Muscle of leg (tissue), 11 donors: ENCODE measurements around the gene BARHL1. TPM values are rescaled to one million over a fixed set of nuclear protein-coding genes. Genes with fewer than 3 reads are reported as not detected.

ENCODE experiments used
- DNase-seq: peaks from one replicate; pipeline ENCODE4 v3.0.0; 2013
- H3K27ac ChIP-seq: one replicate; pipeline ENCODE4 v1.5.1; 2013; ENCODE audit warnings: mild to moderate bottlenecking, low read length, control low read depth
- H3K27me3 ChIP-seq: one replicate; pipeline ENCODE4 v1.6.1; 2013; ENCODE audit warnings: low read length; ENCODE audit not compliant: control insufficient read depth, insufficient read depth
- H3K36me3 ChIP-seq: one replicate; pipeline ENCODE4 v1.6.1; 2013; ENCODE audit warnings: low read length; ENCODE audit not compliant: control insufficient read depth, insufficient read depth
- H3K4me1 ChIP-seq: one replicate; pipeline ENCODE4 v1.6.1; 2013; ENCODE audit warnings: low read length; ENCODE audit not compliant: control insufficient read depth, insufficient read depth
- H3K4me3 ChIP-seq: one replicate; pipeline ENCODE4 v1.5.1; 2013; ENCODE audit warnings: low read length, control low read depth
- H3K9me3 ChIP-seq: replicated peaks from 2 replicates; pipeline ENCODE4 v1.6.1; 2013; ENCODE audit warnings: low read depth, low read length; ENCODE audit not compliant: control insufficient read depth
- WGBS: methylation state at CpG from one replicate; pipeline ENCODE4 v1.1.5; 2013; ENCODE audit warnings: missing lambda C conversion rate; ENCODE audit not compliant: insufficient coverage; 5-methylcytosine and 5-hydroxymethylcytosine counted together
- polyA plus RNA-seq, 8 donors: library from polyadenylated mRNA; unstranded; fragments of 120-200 nt; gene quantifications; one replicate each; pipeline versions ENCODE4 v1.2.1 to v1.2.3, GENCODE V29; 2013; ENCODE audit warnings: inconsistent platforms in 1 of 8, low replicate concordance in 1 of 8; ENCODE audit not compliant: insufficient read length in 8 of 8, insufficient read depth in 1 of 8
- total RNA-seq: library from RNA; stranded (reverse); fragments of 120-200 nt; gene quantifications from one replicate; pipeline ENCODE4 v1.2.4, GENCODE V29; 2013

BARHL1 gene
- total and polyA plus RNA-seq, 9 donors = not detected

DNA sequence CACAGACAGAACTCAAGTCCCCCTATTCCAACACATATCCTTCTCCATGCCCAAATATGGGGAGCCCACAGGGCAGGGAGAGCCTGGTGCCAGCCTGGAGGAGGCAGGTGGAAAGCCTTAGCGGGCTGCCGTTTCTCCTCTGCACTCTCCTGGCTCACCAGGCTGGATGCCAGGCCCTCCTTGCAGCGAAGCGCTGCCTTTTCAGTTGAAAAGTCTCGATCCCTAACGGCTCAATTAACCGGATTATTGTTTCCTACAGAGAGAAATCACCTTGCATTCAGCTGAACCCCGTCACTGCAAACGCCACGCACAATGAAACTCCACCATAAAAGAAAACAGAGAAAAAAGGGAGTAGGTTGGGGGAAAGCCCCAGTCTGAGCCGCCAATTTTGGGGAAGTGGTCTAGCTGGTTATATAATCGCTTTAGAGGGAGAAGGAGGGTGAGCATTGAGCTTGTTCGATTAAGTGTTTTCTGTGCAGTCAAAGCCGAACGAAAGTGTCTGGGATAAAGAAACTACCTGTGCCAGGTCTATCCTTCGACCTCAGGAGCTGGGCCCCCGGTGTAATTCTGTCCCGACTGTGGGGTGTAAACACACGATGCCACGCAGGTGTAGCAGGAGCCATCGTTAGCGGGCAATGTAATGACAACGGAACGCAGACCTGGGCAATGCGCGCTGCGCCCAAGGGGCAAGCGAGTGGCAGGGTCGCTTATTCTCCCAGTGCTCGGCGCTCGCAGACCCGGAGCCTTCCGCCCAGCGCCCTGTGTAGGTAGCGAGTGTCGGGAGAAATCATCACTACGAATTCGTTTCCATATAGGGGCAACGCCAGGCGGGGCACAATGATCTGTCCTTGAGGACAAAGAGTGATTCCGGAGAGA, 3.8 kb downstream of the BARHL1 start:
- Histone ChIP-seq H3K4me3 (no peak overlapping the region), H3K27ac (no peak overlapping the region), H3K9me3 (no peaks in the 10 kb centered on the region), H3K36me3 (no peaks in the 10 kb centered on the region), H3K4me1 (peaks cover 10% of the 10 kb centered on the region), H3K27me3 (peaks cover 99% of the 10 kb centered on the region)
- no peak for DNase-seq
- WGBS = 1% methylated on average over 36 of the region's 42 CpGs

DNA sequence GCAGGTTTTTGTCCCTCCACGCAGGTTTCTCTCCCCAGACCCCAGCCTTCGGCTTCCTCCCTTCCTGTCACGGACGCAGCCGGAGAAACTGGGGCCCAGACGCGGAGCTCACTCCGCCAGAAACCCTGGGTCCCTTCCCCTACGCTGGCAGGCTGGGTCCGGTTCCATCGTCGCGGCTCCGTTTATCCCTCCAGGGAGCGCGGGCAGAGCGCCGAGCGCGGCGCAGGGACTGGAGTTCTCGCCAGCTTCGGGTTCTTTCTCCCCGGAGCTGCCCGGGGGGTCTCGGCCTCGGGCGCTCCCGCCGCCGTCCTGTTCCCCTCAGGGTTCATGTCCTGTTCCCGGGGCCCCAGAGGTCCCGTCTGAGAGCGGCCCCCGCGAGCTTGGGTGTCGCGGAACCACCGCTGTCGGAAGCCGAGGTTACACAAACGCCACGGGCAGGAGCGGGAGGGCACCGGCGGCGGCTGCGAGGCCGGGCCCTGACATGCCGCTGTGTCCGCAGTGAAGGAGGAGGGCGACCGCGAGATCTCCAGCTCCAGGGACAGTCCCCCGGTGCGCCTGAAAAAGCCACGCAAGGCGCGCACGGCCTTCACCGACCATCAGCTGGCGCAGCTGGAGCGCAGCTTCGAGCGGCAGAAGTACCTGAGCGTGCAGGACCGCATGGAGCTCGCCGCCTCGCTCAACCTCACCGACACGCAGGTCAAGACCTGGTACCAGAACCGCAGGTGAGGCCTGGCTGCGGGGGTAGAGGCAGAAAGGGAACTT, 4.6 kb downstream of the BARHL1 start:
- Histone ChIP-seq H3K4me3 (no peak overlapping the region), H3K4me1 (peaks cover 3% of the 10 kb centered on the region), H3K36me3 (no peaks in the 10 kb centered on the region), H3K27ac (no peak overlapping the region), H3K9me3 (no peaks in the 10 kb centered on the region), H3K27me3 (peaks cover 99% of the 10 kb centered on the region)
- no peak for DNase-seq
- 1% methylated on average over 67 of the region's 74 CpGs for WGBS

DNA sequence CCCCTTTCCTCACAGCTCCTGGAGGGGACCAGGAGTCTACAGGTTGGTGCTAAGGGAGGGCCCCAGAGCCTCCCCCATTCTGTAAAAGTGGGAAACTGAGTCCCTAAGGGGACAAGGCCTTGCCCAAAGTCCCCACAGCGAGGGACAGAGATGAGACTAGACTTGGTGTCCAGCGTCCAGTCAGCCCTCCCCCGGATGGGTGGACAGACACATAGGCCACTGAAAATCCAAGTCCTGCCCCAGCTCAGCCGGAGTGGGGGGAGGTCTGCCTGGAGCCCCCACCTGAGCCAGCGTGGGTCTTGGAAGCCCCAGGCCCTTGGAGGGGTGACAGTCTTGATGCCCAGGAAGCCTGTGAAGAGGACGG, 5.2 kb downstream of the BARHL1 start:
- 19% methylated on average over 4 of the region's 6 CpGs for WGBS
- Histone ChIP-seq H3K9me3 (no peaks in the 10 kb centered on the region), H3K4me1 (peaks cover 3% of the 10 kb centered on the region), H3K36me3 (no peaks in the 10 kb centered on the region), H3K27me3 (peaks cover 99% of the 10 kb centered on the region), H3K27ac (no peak overlapping the region), H3K4me3 (no peak overlapping the region)
- DNase-seq = no peak

DNA sequence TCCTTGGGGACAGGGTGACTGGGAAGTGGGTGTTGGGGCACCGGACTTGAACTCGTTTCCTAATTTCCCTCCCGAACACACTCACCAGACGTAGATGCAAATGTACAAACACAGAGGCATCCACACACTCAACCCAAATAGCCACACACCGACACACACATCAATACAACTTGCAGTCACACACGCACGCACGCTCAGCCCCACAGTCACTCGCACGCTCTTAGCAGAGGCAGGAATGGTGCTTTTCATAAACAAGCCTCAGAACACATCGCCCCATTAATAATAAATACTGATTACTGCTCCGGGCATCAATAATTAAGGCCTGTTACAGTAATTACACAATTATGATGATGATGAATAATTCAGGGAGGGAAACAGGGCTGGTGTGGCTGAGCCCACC, 5.7 kb downstream of the BARHL1 start:
- H3K27me3 ChIP-seq = peaks cover 96% of the 10 kb centered on the region
- no peak for DNase-seq
- H3K9me3 ChIP-seq = no peaks in the 10 kb centered on the region
- H3K4me3 ChIP-seq = no peak overlapping the region
- no peak overlapping the region for H3K27ac ChIP-seq
- peaks cover 3% of the 10 kb centered on the region for H3K4me1 ChIP-seq
- H3K36me3 ChIP-seq = no peaks in the 10 kb centered on the region
- 0% methylated on average over 2 of the region's 12 CpGs for WGBS

DNA sequence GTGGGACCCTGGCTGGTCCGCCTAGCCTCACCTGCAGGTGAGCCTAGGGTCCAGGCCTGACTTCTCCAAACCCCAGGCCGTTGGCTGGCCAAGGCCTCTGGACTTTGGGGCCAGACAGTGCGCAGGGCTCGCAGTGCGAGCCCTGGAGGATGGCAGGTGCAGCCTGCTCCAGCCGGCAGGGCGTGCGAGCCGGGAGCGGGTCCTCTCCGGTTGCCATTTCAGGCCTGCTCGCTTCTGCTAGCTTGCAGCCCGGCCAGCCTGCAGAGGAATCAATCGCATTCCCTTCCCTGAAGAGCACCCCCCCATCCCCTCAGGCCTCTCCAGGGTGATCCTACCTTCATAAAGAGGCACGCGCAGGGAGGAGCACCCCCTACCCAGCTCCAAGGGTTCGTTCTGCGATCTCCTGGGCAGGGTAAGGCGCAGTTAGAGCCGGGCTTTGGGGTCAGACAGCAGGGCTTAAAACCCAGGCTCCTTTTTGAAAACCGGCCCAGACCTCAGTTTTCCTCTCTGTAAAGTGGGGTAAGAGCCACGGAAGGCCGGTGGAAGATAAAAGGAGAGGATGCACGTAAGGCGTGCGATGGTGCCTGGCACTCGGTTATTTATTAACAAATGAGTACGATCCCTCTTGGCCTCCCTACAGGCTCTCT, 6.2 kb downstream of the BARHL1 start:
- Histone ChIP-seq H3K27me3 (peaks cover 95% of the 10 kb centered on the region), H3K4me3 (no peak overlapping the region), H3K27ac (no peak overlapping the region), H3K9me3 (no peaks in the 10 kb centered on the region), H3K4me1 (peaks cover 3% of the 10 kb centered on the region), H3K36me3 (peaks cover 4% of the 10 kb centered on the region)
- WGBS = 2% methylated on average over 20 of the region's 28 CpGs
- DNase-seq = no peak

DNA sequence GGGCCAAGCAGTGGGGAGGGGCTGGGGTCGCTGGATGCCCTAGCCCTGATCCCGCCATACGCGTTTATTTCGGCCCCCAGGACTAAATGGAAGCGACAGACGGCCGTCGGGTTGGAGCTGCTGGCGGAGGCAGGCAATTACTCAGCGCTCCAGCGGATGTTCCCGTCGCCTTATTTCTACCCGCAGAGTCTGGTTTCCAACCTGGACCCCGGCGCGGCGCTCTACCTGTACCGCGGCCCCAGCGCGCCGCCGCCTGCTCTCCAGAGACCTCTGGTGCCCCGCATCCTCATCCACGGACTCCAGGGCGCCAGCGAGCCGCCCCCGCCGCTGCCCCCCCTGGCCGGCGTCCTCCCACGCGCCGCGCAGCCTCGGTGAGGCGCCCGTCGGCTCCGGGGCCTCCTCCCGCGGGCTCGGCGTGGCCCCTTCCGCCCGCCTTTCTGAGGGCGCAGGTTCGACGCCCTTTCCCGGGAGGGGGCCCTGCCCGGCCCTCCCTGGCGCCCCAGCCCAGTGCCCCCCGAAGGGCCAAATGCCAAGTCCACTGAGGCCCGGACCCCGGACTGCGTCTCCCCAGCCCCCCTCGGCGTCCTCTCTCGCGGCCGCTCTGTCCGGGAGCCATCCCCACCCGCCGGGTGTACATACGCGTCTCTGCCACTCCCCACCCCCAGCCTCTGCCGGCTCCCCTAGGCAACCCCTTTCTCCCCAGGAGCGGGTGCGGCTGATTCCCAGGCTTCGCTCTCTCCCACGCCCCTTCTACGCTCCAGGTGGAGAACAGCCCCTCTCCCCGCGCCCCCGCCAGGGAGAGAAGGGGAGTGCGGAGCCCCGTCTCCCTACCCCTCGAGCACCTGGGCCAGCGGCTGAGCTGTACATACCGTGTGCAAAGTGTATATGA, 7.0 kb downstream of the BARHL1 start:
- Histone ChIP-seq H3K27ac (no peak overlapping the region), H3K27me3 (peaks cover 89% of the 10 kb centered on the region), H3K4me3 (no peak overlapping the region), H3K36me3 (peaks cover 5% of the 10 kb centered on the region), H3K4me1 (peaks cover 3% of the 10 kb centered on the region), H3K9me3 (no peaks in the 10 kb centered on the region)
- WGBS = under 1% methylated on average over 73 of the region's 83 CpGs
- no peak for DNase-seq

DNA sequence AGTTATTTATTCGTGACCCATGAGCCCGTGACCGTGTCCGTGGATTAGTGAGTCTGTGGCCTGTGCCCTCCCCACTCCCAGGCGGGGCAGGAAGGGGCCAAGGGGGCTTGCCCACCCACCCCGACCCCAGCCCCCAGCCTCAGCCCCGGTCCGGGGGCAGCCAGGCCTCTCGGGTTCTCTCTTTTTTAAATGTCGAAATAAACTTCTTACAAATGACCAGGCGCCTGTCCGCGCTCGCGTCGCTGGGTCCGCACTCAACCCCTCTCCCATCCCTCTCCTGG, 7.6 kb downstream of the BARHL1 start:
- Histone ChIP-seq H3K27me3 (peaks cover 83% of the 10 kb centered on the region), H3K27ac (no peak overlapping the region), H3K9me3 (no peaks in the 10 kb centered on the region), H3K4me1 (peaks cover 3% of the 10 kb centered on the region), H3K4me3 (no peak overlapping the region), H3K36me3 (peaks cover 8% of the 10 kb centered on the region)
- WGBS = under 1% methylated on average over 14 of the region's 17 CpGs
- DNase-seq = no peak

DNA sequence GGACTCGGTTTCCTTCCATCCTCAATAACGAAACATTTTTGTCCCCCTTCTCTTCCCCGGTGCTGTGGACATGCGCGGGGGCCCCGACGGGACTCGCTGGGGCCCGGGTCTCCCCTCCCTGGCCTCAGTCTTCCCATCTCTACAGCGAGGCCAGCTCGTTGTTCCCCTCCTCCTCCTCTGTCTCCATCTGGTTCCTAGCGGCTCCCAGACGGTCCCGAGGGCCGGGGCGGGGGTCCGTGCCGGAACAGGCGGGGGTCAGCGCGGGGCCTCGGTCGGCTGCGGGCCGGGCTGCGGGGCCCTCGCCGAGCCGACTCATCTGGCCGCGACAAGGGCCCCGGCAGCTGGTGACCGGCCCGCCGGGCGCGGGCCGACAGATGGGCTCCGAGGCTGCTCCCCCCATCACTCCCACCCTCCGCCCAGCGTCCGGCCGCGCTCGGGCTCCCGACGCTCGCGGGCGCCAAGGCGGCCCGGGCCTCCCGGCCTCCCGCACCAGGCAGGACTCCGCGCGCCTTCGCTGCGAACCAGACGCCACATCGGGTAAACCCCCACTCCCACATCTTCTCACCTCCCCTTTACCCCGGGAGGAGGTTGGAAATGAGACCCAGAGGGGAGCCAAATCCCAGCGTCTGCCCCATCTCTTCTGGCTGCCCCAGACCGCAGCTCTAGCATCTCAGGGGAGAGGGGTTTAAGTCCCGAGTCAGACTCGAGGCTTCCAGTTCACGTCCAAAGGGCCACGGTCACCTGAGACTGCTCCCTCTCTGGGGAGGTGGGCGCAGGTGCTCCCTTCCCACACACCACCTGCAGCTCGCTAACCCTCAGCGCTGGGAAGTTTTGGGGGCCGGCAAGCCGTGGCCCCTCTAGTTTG, 8.1 kb downstream of the BARHL1 start:
- 0% methylated on average over 57 of the region's 73 CpGs for WGBS
- Histone ChIP-seq H3K9me3 (no peaks in the 10 kb centered on the region), H3K27me3 (peaks cover 78% of the 10 kb centered on the region), H3K27ac (no peak overlapping the region), H3K36me3 (peaks cover 12% of the 10 kb centered on the region), H3K4me1 (peaks cover 3% of the 10 kb centered on the region), H3K4me3 (no peak overlapping the region)
- DNase-seq = no peak

DNA sequence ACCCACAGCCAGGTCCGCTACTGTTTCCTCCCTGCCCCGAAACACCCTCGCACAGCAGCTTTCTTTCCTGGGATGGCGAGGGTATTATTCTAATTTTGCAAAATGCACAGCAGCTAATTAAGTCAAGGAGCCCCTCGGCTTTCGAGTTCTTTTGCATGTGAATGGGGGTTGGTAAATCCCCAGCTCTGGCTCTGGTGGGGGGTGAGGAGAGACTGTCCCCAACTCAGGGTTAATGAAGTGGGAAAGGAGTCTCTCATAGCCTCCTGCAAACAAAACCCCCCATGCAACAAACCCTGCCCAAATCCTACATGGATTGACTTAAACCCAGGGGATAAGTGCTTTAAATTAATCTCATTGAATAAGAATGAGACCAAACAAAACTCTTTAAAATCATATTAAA, 8.8 kb downstream of the BARHL1 start:
- H3K27ac ChIP-seq = no peak overlapping the region
- no peaks in the 10 kb centered on the region for H3K9me3 ChIP-seq
- no peak overlapping the region for H3K4me3 ChIP-seq
- no CpG with 5 or more reads among the region's 6 CpGs for WGBS
- DNase-seq = no peak
- peaks cover 13% of the 10 kb centered on the region for H3K36me3 ChIP-seq
- H3K27me3 ChIP-seq = peaks cover 71% of the 10 kb centered on the region
- peaks cover 3% of the 10 kb centered on the region for H3K4me1 ChIP-seq
